ENCODE measurements around the gene MED9.

- TF ChIP-seq CTCF (conservative IDR thresholded peaks at IDR 0.05; ENCODE audit: low read depth, low read length) (no peak), EZH2 (IDR thresholded peaks at IDR 0.05; ENCODE audit: low read length, unreplicated experiment) (no peak), EZH2phosphoT487 (IDR thresholded peaks at IDR 0.05; ENCODE audit: borderline replicate concordance, low read length) (no peak)
Measured at GRCh38 chr17:17506181-17506741, 29.5 kb downstream of the MED9 start.

Data from PC-3 (cell line).